A375 (cell line): ENCODE data around the gene COL15A1. TPM values are rescaled to one million over a fixed set of nuclear protein-coding genes. Genes with fewer than 3 reads are reported as not detected.

Experiments used
- total RNA-seq: library from RNA; depleted of rRNA; stranded (reverse); fragments of >200 nt; shearing (Covaris generic); gene quantifications from 2 replicates; pipeline ENCODE4 v1.2.3, GENCODE V29; 2014; rRNA removed

Gene COL15A1
- total RNA-seq, result 0.60 and 1.1 TPM in 2 replicates

DNA sequence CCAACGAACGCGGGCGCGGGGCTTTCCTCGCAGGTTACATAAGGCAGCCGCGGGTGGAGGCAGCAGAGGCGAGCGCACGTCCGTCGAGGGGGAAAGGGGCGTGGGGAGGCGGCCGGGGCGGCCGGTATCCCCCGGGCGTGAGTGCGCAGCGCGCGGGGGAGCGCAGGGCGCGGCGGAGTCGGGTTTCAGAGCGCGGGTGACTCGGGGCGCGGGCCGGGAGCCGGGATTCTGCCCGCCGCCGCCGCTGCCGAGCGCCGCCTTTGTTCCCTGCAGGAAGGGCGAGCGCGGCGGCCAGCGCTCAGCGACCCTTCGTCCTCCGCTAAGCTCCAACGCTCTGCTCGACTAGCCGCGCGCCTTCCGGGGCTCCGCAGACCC lies at the start of gene COL15A1:
TSS of gene COL15A1 (plus strand) at position 226 of the 375 bp plus-strand sequence. CDS start 155 bp downstream, outside the sequence.

DNA sequence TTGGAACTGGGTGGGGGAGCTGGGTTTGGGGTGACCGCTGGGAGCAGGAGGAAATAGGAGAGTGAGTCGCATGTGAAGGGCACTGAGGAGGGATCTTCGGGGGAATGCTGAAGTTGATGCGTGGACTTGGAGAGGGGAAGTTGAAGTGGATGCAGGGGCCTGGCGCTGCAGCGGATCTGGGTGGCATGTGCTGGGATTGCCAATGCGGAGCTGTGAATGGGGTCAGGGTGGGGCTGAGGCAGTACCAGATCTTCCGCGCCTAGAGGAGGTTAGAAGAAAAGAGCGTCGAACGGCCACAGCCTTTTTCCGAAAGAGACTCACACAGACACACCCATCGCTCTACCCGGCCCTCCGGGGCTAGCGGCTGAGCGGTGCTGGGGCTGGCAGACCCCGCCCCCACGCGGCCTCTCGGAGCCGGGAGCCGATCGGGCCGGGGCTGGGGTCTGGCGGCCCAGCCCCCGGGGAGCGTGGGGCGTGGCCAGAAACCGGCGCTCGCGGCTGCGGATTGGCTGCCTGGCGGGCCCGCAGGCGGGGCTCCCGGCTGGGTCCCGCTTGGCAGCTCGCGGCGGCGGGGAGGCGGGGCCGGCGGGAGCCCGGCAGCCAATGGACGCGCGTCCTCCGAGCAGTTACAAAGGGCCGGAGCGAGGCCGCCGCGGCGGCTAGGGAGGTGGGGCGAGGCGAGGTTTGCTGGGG lies 160.9 kb downstream of the COL15A1 start, which contains the start of gene TGFBR1:
TSS of gene TGFBR1 (plus strand) at position 655 of the 693 bp plus-strand sequence. CDS start 93 bp downstream, outside the sequence.

Other genes with a start within 250 kb of the COL15A1 start
- not detected in 2 replicates for gene GABBR2, start 235.0 kb upstream of the COL15A1 start, total RNA-seq
- gene ANKS6, start 147.4 kb upstream of the COL15A1 start, total RNA-seq, result 35.4 and 47.4 TPM in 2 replicates
- gene GALNT12, start 136.2 kb upstream of the COL15A1 start, total RNA-seq, result 4.0 and 5.4 TPM in 2 replicates
- 8.7 and 10.1 TPM in 2 replicates for gene TGFBR1, start 161.2 kb downstream of the COL15A1 start, total RNA-seq